Liver (tissue), 9 donors: Measurements from ENCODE around the gene PPFIBP2. TPM values are rescaled to one million over a fixed set of nuclear protein-coding genes. Genes with fewer than 3 reads are reported as not detected.

Source experiments
- DNase-seq: peaks from one replicate; pipeline ENCODE4 v3.0.0-alpha.2; 2017; ENCODE audit warnings: low spot score
- H3K27ac ChIP-seq, 2 donors: one replicate each; pipeline ENCODE4 v1.7.0; 2013; ENCODE audit warnings: inconsistent platforms in 2 of 2, low read length in 2 of 2, control low read depth in 1 of 2, low read depth in 1 of 2, mild to moderate bottlenecking in 1 of 2
- H3K27me3 ChIP-seq, 4 donors: one replicate each; pipeline versions ENCODE4 v1.6.1 to v1.7.0; 2013; ENCODE audit warnings: low read length in 3 of 4, inconsistent platforms in 1 of 4, mild to moderate bottlenecking in 1 of 4, moderate library complexity in 1 of 4; ENCODE audit not compliant: control insufficient read depth in 4 of 4, insufficient read depth in 4 of 4
- H3K36me3 ChIP-seq, 4 donors: one replicate each; pipeline versions ENCODE4 v1.6.1 to v1.7.0; 2013; ENCODE audit warnings: low read length in 3 of 4, mild to moderate bottlenecking in 3 of 4, low read depth in 1 of 4, moderate library complexity in 1 of 4; ENCODE audit not compliant: control insufficient read depth in 4 of 4, insufficient read depth in 3 of 4
- H3K4me1 ChIP-seq, 4 donors: one replicate each; pipeline versions ENCODE4 v1.6.1 to v1.7.0; 2013; ENCODE audit warnings: low read length in 3 of 4, mild to moderate bottlenecking in 3 of 4, moderate library complexity in 1 of 4; ENCODE audit not compliant: control insufficient read depth in 4 of 4, insufficient read depth in 4 of 4
- H3K4me3 ChIP-seq, 3 donors: one replicate each; pipeline versions ENCODE4 v1.6.1 to v1.7.0; 2013; ENCODE audit warnings: low read length in 3 of 3, control low read depth in 1 of 3, low read depth in 1 of 3, mild to moderate bottlenecking in 1 of 3
- H3K9ac ChIP-seq, 2 donors: one replicate each; pipeline ENCODE4 v1.7.0; 2013; ENCODE audit warnings: low read length in 2 of 2, mild to moderate bottlenecking in 2 of 2, moderate library complexity in 2 of 2, control low read depth in 1 of 2, low read depth in 1 of 2
- H3K9me3 ChIP-seq, 4 donors: one replicate each; pipeline versions ENCODE4 v1.6.1 to v1.7.0; 2013; ENCODE audit warnings: low read length in 3 of 4; ENCODE audit not compliant: control insufficient read depth in 4 of 4
- EGR1 ChIP-seq, 2 donors: IDR thresholded peaks; 2 replicates each; pipeline ENCODE4 v1.6.1; 2016 to 2018; ENCODE audit warnings: antibody characterized with exemption in 2 of 2, low read depth in 2 of 2
- FOXA1 ChIP-seq: IDR thresholded peaks from 2 replicates; pipeline ENCODE4 v1.6.1; 2016; ENCODE audit warnings: antibody characterized with exemption
- FOXA2 ChIP-seq: IDR thresholded peaks from 2 replicates; pipeline ENCODE4 v1.6.1; 2016; ENCODE audit warnings: antibody characterized with exemption
- GABPA ChIP-seq, 2 donors: IDR thresholded peaks in 1 of 2; conservative IDR thresholded peaks in 1 of 2; 2 replicates each; pipeline ENCODE4 v1.6.1; 2016; ENCODE audit warnings: antibody characterized with exemption in 2 of 2, mild to moderate bottlenecking in 1 of 2, moderate library complexity in 1 of 2
- HNF4A ChIP-seq, 2 donors: conservative IDR thresholded peaks; 2 replicates each; pipeline ENCODE4 v1.6.1; 2016; ENCODE audit warnings: antibody characterized with exemption in 2 of 2, mild to moderate bottlenecking in 2 of 2
- JUND ChIP-seq, 2 donors: IDR thresholded peaks; 2 replicates each; pipeline ENCODE4 v1.6.1; 2016; ENCODE audit warnings: antibody characterized with exemption in 2 of 2
- RAD21 ChIP-seq, 2 donors: IDR thresholded peaks; 2 replicates each; pipeline ENCODE4 v1.6.1; 2016; ENCODE audit warnings: antibody characterized with exemption in 2 of 2, mild to moderate bottlenecking in 2 of 2
- REST ChIP-seq: IDR thresholded peaks from 2 replicates; pipeline ENCODE4 v1.6.1; 2016; ENCODE audit warnings: antibody characterized with exemption, mild to moderate bottlenecking
- RXRA ChIP-seq, 2 donors: IDR thresholded peaks; 2 replicates each; pipeline ENCODE4 v1.6.1; 2017 to 2018; ENCODE audit warnings: antibody characterized with exemption in 2 of 2, mild to moderate bottlenecking in 1 of 2
- SP1 ChIP-seq: IDR thresholded peaks from 2 replicates; pipeline ENCODE4 v1.6.1; 2018; ENCODE audit warnings: antibody characterized with exemption, mild to moderate bottlenecking
- YY1 ChIP-seq: IDR thresholded peaks from 2 replicates; pipeline ENCODE4 v1.6.1; 2016; ENCODE audit warnings: antibody characterized with exemption, mild to moderate bottlenecking
- WGBS: extraction: QIAGEN DNeasy Blood & Tissue Kit; methylation state at CpG from one replicate; pipeline ENCODE4 v1.1.7; 2013; 5-methylcytosine and 5-hydroxymethylcytosine counted together
- polyA plus RNA-seq, 2 donors: library from polyadenylated mRNA; stranded (reverse) in 1 of 2; unstranded in 1 of 2; fragments of 200-250 nt in 1 of 2; fragments of >200 nt in 1 of 2; fragmentation: Nextera tagmentation in 1 of 2; extraction: Ambion mirVana in 1 of 2; gene quantifications; one replicate each; pipeline versions ENCODE4 v1.2.1 to v1.2.3, GENCODE V29; 2013 to 2015
- total RNA-seq, 2 donors: library from RNA; depleted of rRNA; stranded (reverse); fragments of >200 nt; gene quantifications; one replicate each; pipeline ENCODE4 v1.2.3, GENCODE V29; 2014
- TF ChIP-seq, protein P1 (sequence below): fragments of 150-350 bp; IDR thresholded peaks from 2 replicates; pipeline ENCODE4 v1.5.1; 2017; ENCODE audit warnings: improper control_type of control experiment, low read depth, low read length; ENCODE audit not compliant: missing input control
- TF ChIP-seq, protein P2 (sequence below): IDR thresholded peaks from 2 replicates; pipeline ENCODE4 v1.6.1; 2016; ENCODE audit warnings: antibody characterized with exemption
- TF ChIP-seq, protein P3 (sequence below): IDR thresholded peaks from 2 replicates; pipeline ENCODE4 v1.6.1; 2016; ENCODE audit warnings: antibody characterized with exemption
- donor health status: healthy.
- donor health status: healthy.
- donor health status: healthy.
- donor health status: healthy.
- donor health status: healthy.

PPFIBP2 gene
- total and polyA plus RNA-seq, 4 donors: 19.6 to 80.0 (median 23.2) TPM

GRCh38 chr11:7664867-7665266 is 151.1 kb downstream of the PPFIBP2 start:
- H3K36me3 ChIP-seq: peaks cover 0 to 8% (median 2%) of the 10 kb centered on the region in 4 donors
- DNase-seq: no peak
- WGBS: 78% methylated on average over 6 of the region's 6 CpGs
- no peaks in the 10 kb centered on the region for H3K9me3 ChIP-seq
- peaks cover 0 to 4% (median 0%) of the 10 kb centered on the region in 4 donors for H3K4me1 ChIP-seq
- H3K27ac ChIP-seq: no peak overlapping the region
- H3K4me3 ChIP-seq: no peak overlapping the region
- H3K9ac ChIP-seq: no peak overlapping the region
- no peaks in the 10 kb centered on the region for H3K27me3 ChIP-seq
- TF ChIP-seq FOXA2 (no peak), SP1 (no peak), JUND (IDR thresholded peaks at IDR 0.05) (no peak)

- DNase-seq: peak; percentile 73
- peaks cover 0 to 4% (median 0%) of the 10 kb centered on the region in 4 donors for H3K4me1 ChIP-seq
- H3K27ac ChIP-seq: no peak overlapping the region
- no peaks in the 10 kb centered on the region for H3K27me3 ChIP-seq
- H3K4me3 ChIP-seq: no peak overlapping the region
- H3K9me3 ChIP-seq: no peaks in the 10 kb centered on the region
- no peak overlapping the region for H3K9ac ChIP-seq
- TF ChIP-seq RAD21 (IDR thresholded peaks at IDR 0.05): peak; percentile 92 to 98
- TF ChIP-seq, protein P1, sequence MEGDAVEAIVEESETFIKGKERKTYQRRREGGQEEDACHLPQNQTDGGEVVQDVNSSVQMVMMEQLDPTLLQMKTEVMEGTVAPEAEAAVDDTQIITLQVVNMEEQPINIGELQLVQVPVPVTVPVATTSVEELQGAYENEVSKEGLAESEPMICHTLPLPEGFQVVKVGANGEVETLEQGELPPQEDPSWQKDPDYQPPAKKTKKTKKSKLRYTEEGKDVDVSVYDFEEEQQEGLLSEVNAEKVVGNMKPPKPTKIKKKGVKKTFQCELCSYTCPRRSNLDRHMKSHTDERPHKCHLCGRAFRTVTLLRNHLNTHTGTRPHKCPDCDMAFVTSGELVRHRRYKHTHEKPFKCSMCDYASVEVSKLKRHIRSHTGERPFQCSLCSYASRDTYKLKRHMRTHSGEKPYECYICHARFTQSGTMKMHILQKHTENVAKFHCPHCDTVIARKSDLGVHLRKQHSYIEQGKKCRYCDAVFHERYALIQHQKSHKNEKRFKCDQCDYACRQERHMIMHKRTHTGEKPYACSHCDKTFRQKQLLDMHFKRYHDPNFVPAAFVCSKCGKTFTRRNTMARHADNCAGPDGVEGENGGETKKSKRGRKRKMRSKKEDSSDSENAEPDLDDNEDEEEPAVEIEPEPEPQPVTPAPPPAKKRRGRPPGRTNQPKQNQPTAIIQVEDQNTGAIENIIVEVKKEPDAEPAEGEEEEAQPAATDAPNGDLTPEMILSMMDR: peak; percentile 87
- TF ChIP-seq GABPA (IDR thresholded peaks at IDR 0.05 in 1 of 2, conservative IDR thresholded peaks at IDR 0.05 in 1 of 2): no peak
- WGBS: 47% methylated on average over 20 of the region's 20 CpGs
- peaks cover 0 to 8% (median 2%) of the 10 kb centered on the region in 4 donors for H3K36me3 ChIP-seq
Measured at GRCh38 chr11:7665473-7666291, 151.9 kb downstream of the PPFIBP2 start.

DNA sequence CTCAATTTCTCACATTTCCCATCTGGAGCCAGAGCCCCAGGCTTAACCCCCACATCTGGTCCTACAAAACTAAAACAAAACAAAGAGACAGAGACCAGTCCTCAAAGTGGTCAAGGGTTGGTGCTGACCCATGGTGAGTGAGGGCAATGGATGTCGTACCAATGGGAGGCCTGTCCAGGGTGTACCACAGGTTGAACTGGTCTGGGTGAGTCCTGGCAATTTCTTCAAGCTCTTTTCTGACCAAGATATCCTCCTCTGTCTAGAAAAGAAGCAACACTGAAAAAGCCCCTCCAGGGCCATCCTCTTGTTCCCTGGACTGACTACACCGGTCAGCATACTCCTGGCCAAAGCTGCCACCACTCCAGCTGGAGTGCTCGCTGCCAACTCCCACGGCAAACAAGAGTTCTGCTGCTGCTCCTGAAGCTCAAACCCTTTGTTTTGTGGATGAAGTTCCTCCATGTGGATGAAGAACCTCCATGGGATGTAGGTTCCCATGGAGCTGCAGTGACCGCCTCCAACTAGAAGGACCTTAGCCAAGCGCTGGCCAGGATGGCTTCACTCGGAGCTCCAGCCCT is 152.6 kb downstream of the PPFIBP2 start:
- TF ChIP-seq, protein P2, sequence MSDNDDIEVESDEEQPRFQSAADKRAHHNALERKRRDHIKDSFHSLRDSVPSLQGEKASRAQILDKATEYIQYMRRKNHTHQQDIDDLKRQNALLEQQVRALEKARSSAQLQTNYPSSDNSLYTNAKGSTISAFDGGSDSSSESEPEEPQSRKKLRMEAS: no peak
- TF ChIP-seq, protein P1: no peak
- TF ChIP-seq EGR1 (IDR thresholded peaks at IDR 0.05; ENCODE audit: low read depth in 2 of 2) (no peak), REST (no peak), HNF4A (conservative IDR thresholded peaks at IDR 0.05) (no peak), SP1 (no peak), RXRA (IDR thresholded peaks at IDR 0.05) (no peak), FOXA2 (no peak), YY1 (no peak), FOXA1 (no peak)
- TF ChIP-seq, protein P3, sequence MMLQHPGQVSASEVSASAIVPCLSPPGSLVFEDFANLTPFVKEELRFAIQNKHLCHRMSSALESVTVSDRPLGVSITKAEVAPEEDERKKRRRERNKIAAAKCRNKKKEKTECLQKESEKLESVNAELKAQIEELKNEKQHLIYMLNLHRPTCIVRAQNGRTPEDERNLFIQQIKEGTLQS: no peak
- DNase-seq: no peak
- H3K4me1 ChIP-seq: peaks cover 0 to 4% (median 0%) of the 10 kb centered on the region in 4 donors
- H3K27ac ChIP-seq: no peak overlapping the region
- no peak overlapping the region for H3K4me3 ChIP-seq
- H3K9me3 ChIP-seq: no peaks in the 10 kb centered on the region
- peaks cover 0 to 8% (median 2%) of the 10 kb centered on the region in 4 donors for H3K36me3 ChIP-seq
- no peaks in the 10 kb centered on the region for H3K27me3 ChIP-seq
- H3K9ac ChIP-seq: no peak overlapping the region
- 81% methylated on average over 7 of the region's 7 CpGs for WGBS
